Activated CD8-positive, alpha-beta T cell treated with anti-CD3 and anti-CD28 coated beads for 36 hours (primary cell): ENCODE results near the gene CCDC91. TPM values are rescaled to one million over a fixed set of nuclear protein-coding genes. Genes with fewer than 3 reads are reported as not detected.

Experiments used
- ATAC-seq: fragments of 200-7000 bp; cut with Tn5 transposase; one replicate; pipeline ENCODE4 v1.10.0; 2021; ENCODE audit warnings: mild to moderate bottlenecking, moderate library complexity
- CTCF ChIA-PET: fragments of 350-600 bp; sonication (Branson Sonifier 250); formaldehyde crosslinking; loops from one replicate; lab custom pipeline; 2021; ENCODE audit warnings: antibody characterized with exemption; lab: Charles Lee
- POLR2A ChIA-PET: fragments of 350-600 bp; sonication (Branson Sonifier 250); formaldehyde crosslinking; loops from one replicate; lab custom pipeline; 2021; ENCODE audit warnings: antibody characterized with exemption; lab: Charles Lee
- DNase-seq: peaks from one replicate; pipeline ENCODE4 v3.0.0-alpha.2; 2020
- H3K27ac Mint-ChIP-seq: one replicate; pipeline ENCODE4 v1.8.0; 2021; ENCODE audit warnings: mild to moderate bottlenecking, mixed read lengths
- H3K27me3 Mint-ChIP-seq: one replicate; pipeline ENCODE4 v1.8.0; 2021; ENCODE audit warnings: mixed read lengths
- H3K36me3 Mint-ChIP-seq: one replicate; pipeline ENCODE4 v1.8.0; 2021; ENCODE audit warnings: low read depth, mixed read lengths
- H3K4me1 Mint-ChIP-seq: one replicate; pipeline ENCODE4 v1.8.0; 2021; ENCODE audit warnings: low read depth, mixed read lengths
- H3K4me3 Mint-ChIP-seq: one replicate; pipeline ENCODE4 v1.8.0; 2021; ENCODE audit warnings: mild to moderate bottlenecking, moderate library complexity, mixed read lengths
- H3K9me3 Mint-ChIP-seq: one replicate; pipeline ENCODE4 v1.8.0; 2021; ENCODE audit warnings: mixed read lengths
- intact Hi-C: fragments of 100-400 bp; cut with micrococcal nuclease; formaldehyde crosslinking; loops from one replicate; pipeline ENCODE4 v1.10.0; 2022
- total RNA-seq, 2 experiments: library from RNA; stranded (reverse); gene quantifications; one replicate each; pipeline ENCODE4 v1.2.3, GENCODE V29; 2021
- TF ChIP-seq, protein P1 (sequence below): fragments of 200-600 bp; IDR thresholded peaks from one replicate; pipeline ENCODE4 v1.8.0; 2022; ENCODE audit warnings: antibody characterized with exemption, mild to moderate bottlenecking

The CCDC91 gene
- total RNA-seq, 2 experiments from 2014 or later: 14.7 to 14.8 TPM

DNA sequence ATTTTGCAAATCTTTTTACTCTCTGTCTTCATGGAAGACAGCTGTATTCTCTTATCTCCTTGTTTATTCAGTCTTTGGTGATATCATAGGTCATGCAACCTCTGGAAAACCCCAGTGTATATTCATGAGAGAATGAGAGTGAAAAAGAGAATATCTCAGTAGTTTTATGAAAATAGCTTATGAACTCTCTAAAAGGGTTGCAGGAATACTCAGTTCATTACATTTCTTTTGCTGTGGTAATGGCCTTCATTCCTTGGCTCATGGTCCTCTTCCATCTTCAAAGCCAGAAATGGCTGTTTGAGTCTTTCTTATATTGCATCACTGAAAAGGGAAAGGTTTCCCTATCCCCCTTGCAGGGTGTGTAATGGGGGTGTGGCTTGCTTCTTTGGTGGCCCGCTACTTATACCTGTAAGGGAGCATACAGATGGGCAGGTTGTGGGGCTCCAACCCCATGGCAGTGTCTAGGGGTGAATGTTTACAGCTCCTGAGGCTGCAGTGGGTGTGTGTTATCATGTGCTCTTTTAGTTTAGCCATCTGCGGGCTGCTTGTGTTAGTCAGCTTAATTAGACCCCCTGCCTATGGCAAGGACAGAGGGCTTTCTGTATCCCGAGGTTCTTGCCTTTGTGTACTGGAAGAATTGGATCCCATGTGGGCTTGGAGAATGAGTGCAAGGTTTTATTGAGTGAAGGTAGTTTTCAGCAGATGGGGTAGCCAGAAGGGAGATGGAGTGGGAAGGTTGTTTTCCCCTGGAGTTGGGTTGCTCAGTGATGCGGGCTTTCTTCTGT lies 150.2 kb downstream of the CCDC91 start:
- no peak overlapping the region for H3K27ac Mint-ChIP-seq
- peaks cover 8% of the 10 kb centered on the region for H3K36me3 Mint-ChIP-seq

DNA sequence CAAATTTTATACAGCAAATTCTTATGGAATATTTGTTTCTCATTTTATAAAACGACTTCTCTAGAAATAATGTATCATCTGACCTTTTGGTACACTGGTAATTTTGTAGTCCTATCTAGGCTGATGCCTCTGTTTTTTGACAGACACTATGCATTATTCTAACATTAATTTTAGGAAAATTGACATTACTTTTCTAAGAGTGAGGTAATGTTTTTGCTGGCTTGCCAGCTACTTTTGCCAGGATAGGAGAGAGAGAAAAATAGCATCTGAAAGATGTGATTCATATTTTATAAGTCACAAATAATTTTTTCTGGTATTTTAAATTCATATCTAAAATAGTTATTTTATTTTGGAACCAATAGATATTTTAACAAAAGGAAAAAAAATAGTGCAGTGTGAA lies 153.5 kb downstream of the CCDC91 start:
- Mint-ChIP-seq H3K4me1 (peaks cover 7% of the 10 kb centered on the region), H3K9me3 (no peaks in the 10 kb centered on the region), H3K27me3 (no peaks in the 10 kb centered on the region), H3K4me3 (no peak overlapping the region), H3K27ac (no peak overlapping the region), H3K36me3 (peaks cover 13% of the 10 kb centered on the region)
- TF ChIP-seq, protein P1, sequence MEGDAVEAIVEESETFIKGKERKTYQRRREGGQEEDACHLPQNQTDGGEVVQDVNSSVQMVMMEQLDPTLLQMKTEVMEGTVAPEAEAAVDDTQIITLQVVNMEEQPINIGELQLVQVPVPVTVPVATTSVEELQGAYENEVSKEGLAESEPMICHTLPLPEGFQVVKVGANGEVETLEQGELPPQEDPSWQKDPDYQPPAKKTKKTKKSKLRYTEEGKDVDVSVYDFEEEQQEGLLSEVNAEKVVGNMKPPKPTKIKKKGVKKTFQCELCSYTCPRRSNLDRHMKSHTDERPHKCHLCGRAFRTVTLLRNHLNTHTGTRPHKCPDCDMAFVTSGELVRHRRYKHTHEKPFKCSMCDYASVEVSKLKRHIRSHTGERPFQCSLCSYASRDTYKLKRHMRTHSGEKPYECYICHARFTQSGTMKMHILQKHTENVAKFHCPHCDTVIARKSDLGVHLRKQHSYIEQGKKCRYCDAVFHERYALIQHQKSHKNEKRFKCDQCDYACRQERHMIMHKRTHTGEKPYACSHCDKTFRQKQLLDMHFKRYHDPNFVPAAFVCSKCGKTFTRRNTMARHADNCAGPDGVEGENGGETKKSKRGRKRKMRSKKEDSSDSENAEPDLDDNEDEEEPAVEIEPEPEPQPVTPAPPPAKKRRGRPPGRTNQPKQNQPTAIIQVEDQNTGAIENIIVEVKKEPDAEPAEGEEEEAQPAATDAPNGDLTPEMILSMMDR: no peak
- no peak for ATAC-seq
- intact Hi-C loops: no loop called here
- ChIA-PET CTCF (no interaction called here), POLR2A (no interaction called here)
- no peak for DNase-seq

More for the DNA sequence above, 150.2 kb downstream of the CCDC91 start:
- Mint-ChIP-seq H3K4me1 (peaks cover 7% of the 10 kb centered on the region), H3K27me3 (no peaks in the 10 kb centered on the region), H3K4me3 (no peak overlapping the region), H3K9me3 (no peaks in the 10 kb centered on the region)
- TF ChIP-seq, protein P1: no peak
- ATAC-seq: peak; percentile 17
- intact Hi-C loops: no loop called here
- no peak for DNase-seq
- ChIA-PET POLR2A (interaction anchor here (1.6 kb wide), 1 partner anchor 150 kb away, joined by 4 read pairs; no protein-coding TSS in a partner anchor), CTCF (no interaction called here)

DNA sequence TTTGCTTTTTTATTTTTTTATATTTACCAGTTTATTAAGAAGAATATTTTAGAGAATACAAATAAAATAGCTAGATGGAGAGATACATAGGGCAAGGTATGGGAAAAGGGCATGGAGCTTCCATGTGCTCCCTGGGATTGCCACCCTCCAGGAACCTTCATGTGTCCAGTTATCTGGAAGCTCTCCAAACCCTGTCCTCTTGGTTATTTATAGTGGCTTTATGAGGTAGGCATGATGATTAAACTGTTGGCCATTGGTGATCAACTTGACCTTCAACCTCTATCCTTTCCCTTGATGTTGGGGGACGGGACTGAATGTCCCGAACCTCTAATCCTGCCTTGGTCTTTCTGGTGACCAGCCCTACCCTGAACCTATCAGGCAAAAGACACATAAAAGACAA lies 156.3 kb downstream of the CCDC91 start:
- POLR2A ChIA-PET: no interaction called here
- CTCF ChIA-PET: no interaction called here

DNA sequence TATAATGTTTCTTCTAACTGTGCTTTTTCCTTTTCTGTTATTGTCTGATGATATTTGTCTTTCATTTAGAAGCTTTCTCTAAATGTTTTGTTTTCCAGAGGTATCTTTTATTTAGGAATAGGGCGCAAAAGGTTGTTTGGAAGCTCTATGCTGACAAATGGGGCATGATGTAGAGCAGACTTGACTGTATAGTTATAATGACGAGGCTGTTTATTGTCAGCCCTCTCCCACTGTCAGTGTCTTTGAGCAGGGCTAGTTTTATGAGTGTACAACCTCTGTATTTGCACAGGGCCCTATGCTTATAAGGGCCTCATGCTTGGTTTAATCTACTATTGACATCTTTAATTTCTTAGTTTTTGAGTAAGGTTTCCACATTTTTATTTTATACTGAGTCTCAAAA lies 158.9 kb downstream of the CCDC91 start:
- intact Hi-C loops: no loop called here
- H3K27ac Mint-ChIP-seq: no peak overlapping the region
- H3K36me3 Mint-ChIP-seq: peaks cover 37% of the 10 kb centered on the region
- no peak overlapping the region for H3K4me3 Mint-ChIP-seq
- no peak for DNase-seq
- ChIA-PET CTCF (no interaction called here), POLR2A (interaction anchor here (1.1 kb wide), 1 partner anchor 159 kb away, joined by 3 read pairs; the partner anchor contains the start of gene CCDC91)
- H3K4me1 Mint-ChIP-seq: no peaks in the 10 kb centered on the region
- H3K27me3 Mint-ChIP-seq: no peaks in the 10 kb centered on the region
- peaks cover 10% of the 10 kb centered on the region for H3K9me3 Mint-ChIP-seq
- no peak for ATAC-seq
- TF ChIP-seq, protein P1: no peak

More for the DNA sequence above, 156.3 kb downstream of the CCDC91 start:
- TF ChIP-seq, protein P1: no peak
- no peaks in the 10 kb centered on the region for H3K4me1 Mint-ChIP-seq
- no peak for ATAC-seq
- intact Hi-C loops: no loop called here
- H3K27me3 Mint-ChIP-seq: no peaks in the 10 kb centered on the region
- H3K27ac Mint-ChIP-seq: no peak overlapping the region
- peaks cover 1% of the 10 kb centered on the region for H3K9me3 Mint-ChIP-seq
- no peak for DNase-seq
- H3K36me3 Mint-ChIP-seq: peaks cover 22% of the 10 kb centered on the region
- no peak overlapping the region for H3K4me3 Mint-ChIP-seq

DNA sequence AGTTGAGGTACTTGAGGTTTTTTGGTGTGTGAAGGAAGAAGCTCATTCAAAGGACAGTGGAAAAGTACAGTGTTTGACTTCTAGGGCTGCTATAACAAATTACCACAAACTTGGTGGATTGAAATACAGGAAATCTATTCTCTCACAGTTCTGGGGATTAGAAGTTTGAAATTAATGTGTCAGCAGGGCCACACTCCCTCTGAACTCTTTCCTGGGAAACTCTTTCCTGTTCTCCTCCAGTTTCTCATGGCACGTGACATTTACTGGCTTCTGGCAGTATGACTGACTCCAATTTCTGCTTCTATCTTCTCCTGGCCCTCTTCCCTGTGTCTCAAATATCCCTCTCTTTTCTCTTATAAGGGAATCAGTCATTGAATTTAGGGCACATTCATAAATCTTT lies 160.2 kb downstream of the CCDC91 start:
- Mint-ChIP-seq H3K27me3 (no peaks in the 10 kb centered on the region), H3K27ac (no peak overlapping the region), H3K4me1 (no peaks in the 10 kb centered on the region), H3K9me3 (peaks cover 10% of the 10 kb centered on the region), H3K36me3 (peaks cover 38% of the 10 kb centered on the region), H3K4me3 (no peak overlapping the region)
- POLR2A ChIA-PET: no interaction called here
- intact Hi-C loops: no loop called here
- TF ChIP-seq, protein P1: no peak
- no peak for DNase-seq
- CTCF ChIA-PET: no interaction called here
- no peak for ATAC-seq
